ENCODE results near the gene PRR18.
A peak's percentile ranks its signal among the peaks of the same experiment; 100 is the strongest.

PRR18 gene

GRCh38 chr6:166277018-166277417 lies 31.2 kb downstream of the PRR18 start:
- no peak for DNase-seq (ENCODE audit: low spot score)

DNA sequence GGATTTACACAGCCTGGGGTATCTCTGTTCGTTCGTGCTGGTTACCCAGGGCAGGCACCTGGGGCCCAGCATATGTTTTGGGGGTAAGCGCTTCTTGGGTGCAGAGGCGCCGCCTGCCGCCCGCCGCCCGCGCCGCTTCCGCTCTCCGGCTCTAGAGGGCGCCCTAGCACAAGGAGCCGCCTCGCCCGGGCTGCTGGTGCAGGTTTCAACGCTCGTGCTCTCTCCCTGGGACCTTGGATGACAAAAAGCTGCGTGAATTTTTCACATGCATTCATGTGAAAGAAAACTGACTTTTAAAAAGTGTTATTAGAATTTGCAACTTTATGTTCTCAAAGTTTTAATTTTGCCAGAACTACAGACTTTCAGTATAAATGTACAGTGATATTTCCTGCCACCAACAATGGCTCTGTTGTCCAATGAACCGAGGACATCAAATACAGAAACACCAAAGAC lies 32.5 kb downstream of the PRR18 start:
- peak; percentile 38 for DNase-seq (ENCODE audit: low spot score)

- no peak for DNase-seq (ENCODE audit: low spot score)
Observed at GRCh38 chr6:166274739-166275370, 33.3 kb downstream of the PRR18 start.

GRCh38 chr6:166274163-166274562 lies 34.0 kb downstream of the PRR18 start:
- DNase-seq (ENCODE audit: low spot score) = no peak

DNA sequence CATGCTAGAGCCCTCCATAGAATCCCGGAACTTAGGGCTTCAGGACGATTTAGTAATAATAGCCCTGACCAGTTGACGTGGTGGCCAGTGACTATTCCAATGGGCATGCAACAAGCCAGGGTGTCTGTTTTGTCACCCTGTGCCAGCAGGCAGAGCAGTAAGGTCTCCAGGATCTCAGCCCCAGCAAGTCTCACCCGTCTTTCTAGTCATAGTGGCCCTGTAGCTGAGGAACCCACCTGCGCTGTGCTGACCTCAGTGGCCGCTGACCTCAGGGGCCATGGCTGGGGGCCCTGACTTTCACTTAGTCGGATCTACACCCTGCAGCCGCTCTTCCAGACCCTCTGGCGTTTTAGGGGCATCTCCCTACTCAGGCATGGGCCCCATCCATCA lies 36.8 kb downstream of the PRR18 start:
- no peak for DNase-seq (ENCODE audit: low spot score)

DNA sequence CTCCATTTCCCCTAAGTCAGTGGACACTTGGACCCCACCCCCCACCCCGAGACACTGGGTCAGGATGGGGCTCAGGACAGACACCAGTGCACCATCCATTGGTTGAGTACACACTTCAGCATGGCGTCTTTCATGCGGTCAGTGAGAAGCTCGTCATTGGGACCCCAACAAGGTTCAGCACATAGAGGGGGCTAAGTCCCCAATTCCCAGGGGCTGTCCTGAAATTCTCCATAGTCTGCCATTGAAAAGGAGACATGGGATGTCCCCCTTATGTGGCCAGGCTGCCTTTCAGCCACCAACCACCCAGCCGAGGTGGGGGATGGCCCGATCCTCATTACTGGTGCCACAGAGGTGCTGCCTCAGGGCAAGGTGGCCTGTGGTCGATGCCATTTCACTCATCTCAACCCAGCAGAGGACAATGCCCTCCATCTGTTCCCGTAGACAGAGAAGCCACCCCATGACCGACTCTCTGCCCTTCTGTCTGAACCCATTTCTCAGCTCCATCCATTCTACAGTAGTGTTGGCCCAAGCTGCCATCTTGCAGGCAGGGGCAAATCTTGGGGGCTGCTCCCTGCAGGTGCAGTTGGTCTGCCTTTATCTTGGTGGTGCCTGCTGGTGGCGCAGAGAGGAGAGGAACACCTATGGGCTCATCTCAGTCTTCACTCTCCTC lies 37.4 kb downstream of the PRR18 start:
- DNase-seq (ENCODE audit: low spot score) = no peak

DNA sequence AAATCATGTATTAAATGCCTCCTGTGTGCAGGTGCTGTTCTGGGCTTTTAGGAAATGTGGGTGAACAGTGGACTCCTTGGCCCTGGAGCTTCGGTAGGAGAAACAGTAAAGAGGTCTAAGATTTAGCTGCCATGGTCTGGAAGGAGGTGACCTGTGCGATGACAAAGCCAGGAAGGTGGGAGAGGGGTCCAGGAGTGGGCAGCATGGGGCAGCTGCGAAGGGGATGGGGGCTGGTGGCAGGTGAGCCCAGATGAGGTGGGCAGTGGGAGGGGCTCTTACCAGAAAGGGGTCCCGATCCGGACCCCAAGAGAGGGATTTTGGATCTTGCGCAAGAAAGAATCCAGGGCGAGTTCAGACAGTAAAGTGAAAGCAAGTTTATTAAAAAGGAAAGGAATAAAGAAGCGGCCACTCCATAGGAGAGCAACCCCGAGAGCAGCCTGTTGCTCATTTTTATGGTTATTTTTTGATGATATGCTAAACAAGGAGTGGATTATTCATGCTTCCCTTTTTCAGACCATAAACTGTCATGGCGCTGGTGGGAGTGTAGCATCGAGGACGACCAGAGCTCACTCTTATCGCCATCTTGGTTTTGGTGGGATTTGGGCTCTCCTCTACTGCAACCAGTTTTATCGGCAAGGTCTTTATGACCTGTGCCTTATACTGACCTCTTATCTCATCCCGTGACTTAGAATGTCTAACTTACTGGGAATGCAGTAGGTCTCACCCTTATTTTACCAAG lies 38.7 kb downstream of the PRR18 start:
- no peak for DNase-seq (ENCODE audit: low spot score)

DNA sequence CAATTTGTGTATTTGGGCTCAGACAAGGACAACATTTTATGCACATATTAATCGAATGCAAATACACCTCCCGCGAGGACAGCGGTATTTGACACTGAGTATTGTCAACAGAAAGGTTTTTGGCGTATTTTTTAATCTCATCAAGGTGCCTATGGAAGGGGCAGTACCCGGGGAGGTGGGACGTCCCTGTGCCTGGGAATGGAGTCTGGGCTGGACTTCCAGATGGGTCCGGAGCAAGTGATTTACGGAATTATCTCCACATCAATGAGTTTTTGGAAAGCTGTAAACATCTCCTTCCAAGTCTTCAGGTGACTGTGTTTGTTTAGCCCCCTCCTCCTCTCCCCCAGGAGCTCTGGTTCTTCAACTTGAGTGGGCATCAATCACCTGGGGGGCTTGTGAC lies 39.8 kb downstream of the PRR18 start:
- no peak for DNase-seq (ENCODE audit: low spot score)

DNA sequence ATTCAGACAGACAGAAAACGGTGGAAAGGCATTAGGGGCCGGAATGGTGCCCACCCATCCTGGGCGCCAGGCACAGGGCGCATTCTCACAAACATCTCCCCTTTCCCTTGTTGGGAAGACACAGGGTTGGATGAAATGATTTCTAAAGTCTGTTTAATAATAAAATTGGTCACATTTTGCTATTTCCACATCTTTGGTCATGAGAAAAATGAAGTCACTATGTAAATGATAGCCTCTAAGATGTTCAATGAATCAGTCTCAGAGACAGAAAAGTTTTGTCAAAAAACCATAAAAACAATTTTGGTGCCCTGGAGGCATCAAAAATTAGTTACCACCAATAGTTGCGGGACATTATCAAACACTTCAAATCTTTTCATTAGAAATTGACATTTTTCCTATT lies 40.7 kb downstream of the PRR18 start:
- no peak for DNase-seq (ENCODE audit: low spot score)

DNA sequence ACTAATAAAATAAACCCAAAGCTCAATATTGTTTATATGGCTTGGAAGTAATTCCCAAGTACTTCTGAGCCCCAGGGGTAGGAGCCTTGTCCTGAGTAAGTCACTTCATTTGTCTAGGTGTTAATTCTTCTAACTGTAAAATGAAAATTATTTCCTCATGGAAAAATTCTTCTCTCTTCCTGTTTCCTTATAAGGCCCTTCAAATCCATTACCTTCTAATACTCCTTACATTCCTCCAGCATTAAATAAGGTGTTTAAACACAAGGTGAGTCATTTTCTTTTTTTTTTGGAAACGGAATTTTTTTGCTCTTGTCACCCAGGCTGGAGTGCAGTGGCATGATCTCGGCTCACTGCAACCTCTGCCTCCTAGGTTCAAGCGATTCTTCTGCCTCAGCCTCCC lies 41.9 kb downstream of the PRR18 start:
- no peak for DNase-seq (ENCODE audit: low spot score)

DNA sequence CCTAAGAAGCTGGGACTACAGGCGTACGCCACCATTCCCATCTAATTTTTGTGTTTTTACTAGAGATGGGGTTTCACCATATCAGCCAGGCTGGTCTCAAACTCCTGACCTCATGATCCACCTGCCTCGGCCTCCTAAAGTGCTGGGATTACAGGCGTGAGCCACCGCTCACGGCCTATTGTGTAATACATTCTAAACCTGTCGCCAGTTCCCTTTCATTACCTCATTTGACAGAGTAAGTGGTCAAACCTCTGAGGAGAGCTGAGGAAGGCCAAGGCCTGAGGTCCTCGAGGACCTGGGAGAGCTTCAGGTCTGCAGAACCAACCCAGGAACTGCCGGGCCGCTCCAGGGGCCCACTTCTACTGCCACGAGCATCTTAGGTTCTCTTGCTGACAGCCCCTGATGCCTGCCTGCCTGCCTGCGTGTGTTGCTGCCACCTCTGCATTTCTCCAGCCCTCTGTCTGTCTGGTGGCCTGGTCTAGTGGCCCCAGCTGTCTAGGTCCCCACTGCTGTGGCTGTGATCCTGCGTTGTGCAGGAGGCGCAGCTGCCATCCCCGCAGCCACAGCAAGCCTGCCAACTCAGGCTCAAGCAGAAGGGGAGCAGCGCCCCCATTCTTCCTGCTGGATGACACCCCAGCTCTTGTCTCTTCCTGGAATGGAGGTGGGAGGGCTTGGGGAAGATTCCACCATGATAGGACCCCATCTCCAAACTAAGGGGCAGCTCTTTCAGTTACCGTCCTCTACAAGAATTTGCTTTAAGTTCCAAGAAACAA lies 45.3 kb downstream of the PRR18 start:
- DNase-seq (ENCODE audit: low spot score) = no peak

GRCh38 chr6:166259296-166259977 lies 48.8 kb downstream of the PRR18 start:
- DNase-seq (ENCODE audit: low spot score) = no peak

DNA sequence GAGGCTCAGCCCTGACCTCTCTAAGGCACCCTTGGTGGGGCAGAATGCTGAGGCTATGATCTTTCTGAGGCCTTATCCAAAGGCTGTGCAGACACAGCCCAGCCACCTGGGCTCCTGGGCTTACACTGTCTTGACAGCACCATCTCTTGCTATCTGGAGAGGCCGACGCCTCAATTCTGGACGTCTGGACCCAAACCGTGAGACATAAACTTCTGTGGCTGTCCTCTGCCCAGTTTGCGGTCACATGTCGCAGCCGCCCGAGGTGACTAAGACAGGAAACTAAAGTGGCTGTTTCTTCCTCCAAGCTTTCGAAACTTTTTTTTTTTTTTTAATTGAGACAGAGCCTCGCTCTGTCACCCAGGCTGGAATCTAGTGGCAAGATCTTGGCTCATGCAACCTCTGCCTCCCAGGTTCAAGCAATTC lies 49.3 kb downstream of the PRR18 start:
- DNase-seq (ENCODE audit: low spot score) = no peak

DNA sequence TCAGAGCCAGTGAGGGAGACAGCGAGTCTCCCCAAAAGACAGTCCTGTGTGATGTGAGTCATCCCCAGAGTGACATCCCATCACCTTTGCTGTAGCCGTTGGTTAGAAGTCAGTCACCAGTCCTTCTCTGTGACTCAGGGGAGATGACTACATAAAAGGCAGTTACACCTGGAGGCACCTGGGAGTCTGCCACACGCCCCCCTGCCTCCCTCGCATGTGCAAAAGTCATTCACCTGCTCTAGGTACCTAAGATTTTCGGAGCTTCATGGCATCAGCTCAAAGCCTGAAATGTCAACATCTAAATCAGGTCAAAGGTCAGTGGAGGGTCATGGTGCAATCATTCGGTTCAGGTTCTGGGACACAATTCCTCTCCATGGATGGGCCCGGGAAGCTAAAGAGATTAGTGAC lies 50.3 kb downstream of the PRR18 start:
- DNase-seq (ENCODE audit: low spot score) = no peak

Measured in SK-N-DZ (cell line).